ENCODE measurements around the gene GNB4. TPM values are rescaled to one million over a fixed set of nuclear protein-coding genes. Genes with fewer than 3 reads are reported as not detected.
A peak's percentile ranks its signal among the peaks of the same experiment; 100 is the strongest.

The GNB4 gene
- total RNA-seq: 10 to 100 TPM in 4 of 7 donors, 1 to 10 TPM in 3; 6.2 to 19.1 (median 11.6) TPM
- polyA plus RNA-seq: 10 to 100 TPM in 1 of 2 donors, 1 to 10 TPM in 1; 4.5 to 17.3 TPM
- long read RNA-seq, donor 1, full-length matches to known transcripts: 1 of 5 reads
- long read RNA-seq, donor 1, partial matches to known transcripts: 0 of 5 reads
- long read RNA-seq, donor 1, other reads (novel, unspliced or antisense): 4 of 5 reads
- long read RNA-seq, donor 2, full-length matches to known transcripts: 7 of 7 reads
- long read RNA-seq, donor 2, partial matches to known transcripts: 0 of 7 reads
- long read RNA-seq, donor 2, other reads (novel, unspliced or antisense): 0 of 7 reads
- long read RNA-seq, donor 3, full-length matches to known transcripts: 7 of 13 reads
- long read RNA-seq, donor 3, partial matches to known transcripts: 0 of 13 reads
- long read RNA-seq, donor 3, other reads (novel, unspliced or antisense): 6 of 13 reads

DNA sequence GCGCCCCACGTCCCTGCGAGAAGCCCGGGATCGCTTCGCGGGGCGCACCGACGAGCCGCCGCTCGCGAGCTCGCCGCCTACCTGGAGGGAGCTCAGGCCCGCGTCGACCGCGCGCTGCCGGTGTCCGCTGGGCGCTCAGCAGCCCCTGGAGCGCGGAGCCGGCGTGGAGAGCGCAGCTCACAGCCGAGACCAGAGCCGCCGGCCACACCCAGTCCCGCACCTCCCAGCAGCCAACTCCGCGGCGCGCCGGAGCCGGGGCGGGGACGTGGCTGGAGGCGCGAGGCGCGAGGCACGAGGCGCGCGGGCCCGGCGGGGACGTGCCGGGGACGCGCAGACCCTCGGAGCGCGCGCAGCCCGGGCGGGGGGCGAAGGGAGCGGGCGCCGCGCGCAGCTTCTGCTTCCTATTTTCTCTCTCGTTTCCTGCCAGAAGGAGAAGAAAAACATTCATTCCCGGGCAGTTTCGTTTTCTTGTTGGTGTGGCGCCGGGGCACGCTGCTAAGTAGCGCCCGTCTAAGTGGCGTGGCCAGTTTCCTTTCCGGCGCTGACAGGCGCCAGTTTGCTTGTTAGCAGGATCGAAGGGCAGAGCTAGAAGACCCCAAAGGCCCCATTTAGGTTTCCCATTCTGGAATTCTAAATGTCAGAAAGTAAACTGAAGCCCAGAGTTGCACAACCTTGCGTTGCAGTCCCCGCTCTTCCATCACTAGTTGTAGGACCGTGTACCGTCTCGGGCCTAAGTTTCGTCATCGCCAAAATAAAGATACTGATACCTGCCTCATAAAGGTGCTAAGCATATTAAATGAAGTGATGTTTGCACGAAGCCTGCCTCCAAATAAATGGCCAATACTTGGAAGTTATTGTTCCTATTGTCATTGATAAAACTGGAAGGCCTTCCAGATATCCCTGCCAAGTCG lies at the start of gene GNB4:
GNB4 (minus strand) TSS at position 206 of the 911 bp plus-strand sequence. CDS start 25,270 bp downstream, outside the sequence.
- 1 to 2% (median 2%) methylated on average over 45 to 90 of the region's 90 CpGs for WGBS, 3 donors
- intact Hi-C loops (cut with DNase I): loop anchor here in 1 of 4 donors (10.0 kb wide), 1 partner anchor 303 kb away; no protein-coding TSS in a partner anchor
- DNase-seq: peak; percentile 60 to 83 (median 73)
- no peaks in the 10 kb centered on the region for H3K36me3 ChIP-seq
- peaks cover 3% of the 10 kb centered on the region for H3K4me1 ChIP-seq (ENCODE audit: insufficient read depth)
- no peaks in the 10 kb centered on the region for H3K9me3 ChIP-seq
- peak within 1 kb of the TSS; percentile 74 to 90 for H3K27ac ChIP-seq
- H3K27me3 ChIP-seq: no peaks in the 10 kb centered on the region
- peak within 1 kb of the TSS; percentile 58 for H3K4me3 ChIP-seq
- TF ChIP-seq POLR2A (IDR thresholded peaks at IDR 0.05) (peak; percentile 16), EP300 (IDR thresholded peaks at IDR 0.05) (no peak)
- TF ChIP-seq, protein P1, sequence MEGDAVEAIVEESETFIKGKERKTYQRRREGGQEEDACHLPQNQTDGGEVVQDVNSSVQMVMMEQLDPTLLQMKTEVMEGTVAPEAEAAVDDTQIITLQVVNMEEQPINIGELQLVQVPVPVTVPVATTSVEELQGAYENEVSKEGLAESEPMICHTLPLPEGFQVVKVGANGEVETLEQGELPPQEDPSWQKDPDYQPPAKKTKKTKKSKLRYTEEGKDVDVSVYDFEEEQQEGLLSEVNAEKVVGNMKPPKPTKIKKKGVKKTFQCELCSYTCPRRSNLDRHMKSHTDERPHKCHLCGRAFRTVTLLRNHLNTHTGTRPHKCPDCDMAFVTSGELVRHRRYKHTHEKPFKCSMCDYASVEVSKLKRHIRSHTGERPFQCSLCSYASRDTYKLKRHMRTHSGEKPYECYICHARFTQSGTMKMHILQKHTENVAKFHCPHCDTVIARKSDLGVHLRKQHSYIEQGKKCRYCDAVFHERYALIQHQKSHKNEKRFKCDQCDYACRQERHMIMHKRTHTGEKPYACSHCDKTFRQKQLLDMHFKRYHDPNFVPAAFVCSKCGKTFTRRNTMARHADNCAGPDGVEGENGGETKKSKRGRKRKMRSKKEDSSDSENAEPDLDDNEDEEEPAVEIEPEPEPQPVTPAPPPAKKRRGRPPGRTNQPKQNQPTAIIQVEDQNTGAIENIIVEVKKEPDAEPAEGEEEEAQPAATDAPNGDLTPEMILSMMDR (IDR thresholded peaks at IDR 0.05): no peak

DNA sequence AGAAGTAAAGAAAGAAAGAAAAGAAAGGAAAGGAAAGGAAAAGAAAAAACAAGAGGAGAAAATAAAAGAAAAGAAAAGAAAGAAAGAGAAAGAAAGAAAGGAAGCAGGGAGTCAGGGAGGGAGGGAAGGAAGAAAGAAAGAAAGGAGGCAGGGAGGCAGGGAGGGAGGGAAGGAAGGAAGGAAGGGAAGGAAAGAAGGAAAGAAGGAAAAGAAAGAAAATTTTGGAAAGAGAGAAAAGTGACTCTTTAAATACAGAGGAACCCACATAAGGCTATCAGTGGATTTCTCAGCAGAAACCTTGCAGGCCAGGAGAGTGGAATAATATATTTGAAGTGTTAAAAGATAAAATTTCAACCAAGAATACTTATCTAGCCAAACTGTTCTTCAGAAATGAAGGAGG lies 44.2 kb upstream of the GNB4 start:
- Histone ChIP-seq H3K4me1 (ENCODE audit: insufficient read depth) (no peaks in the 10 kb centered on the region), H3K4me3 (no peak overlapping the region), H3K9me3 (peaks cover 0 to 6% of the 10 kb centered on the region in 2 donors), H3K36me3 (no peaks in the 10 kb centered on the region), H3K27ac (no peak overlapping the region), H3K27me3 (no peaks in the 10 kb centered on the region)
- intact Hi-C loops (cut with DNase I): no loop called here
- DNase-seq: no peak
- TF ChIP-seq, protein P1 (IDR thresholded peaks at IDR 0.05): no peak
- TF ChIP-seq EP300 (IDR thresholded peaks at IDR 0.05) (no peak), POLR2A (IDR thresholded peaks at IDR 0.05) (no peak)

DNA sequence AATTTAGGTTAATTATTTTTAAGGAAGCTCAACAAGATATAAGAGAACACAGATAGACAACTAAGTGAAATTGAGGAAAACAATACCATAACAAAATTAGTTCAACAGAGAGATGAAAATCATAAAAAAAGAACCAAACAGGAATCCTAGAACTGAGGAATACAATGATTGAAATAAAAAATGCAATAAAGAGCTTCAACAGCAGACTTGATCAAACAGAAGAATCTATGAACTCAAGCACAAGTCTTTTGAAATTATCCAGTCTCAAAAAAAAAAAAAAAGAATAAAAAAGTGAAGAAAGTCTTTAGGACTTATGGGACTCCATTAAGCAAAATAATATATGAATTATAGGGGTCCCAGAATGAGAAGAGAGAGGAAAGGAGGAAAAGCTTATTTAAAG lies 42.0 kb upstream of the GNB4 start:
- no peak for DNase-seq
- intact Hi-C loops (cut with DNase I): no loop called here
- H3K36me3 ChIP-seq: no peaks in the 10 kb centered on the region
- H3K4me3 ChIP-seq: no peak overlapping the region
- no peaks in the 10 kb centered on the region for H3K4me1 ChIP-seq (ENCODE audit: insufficient read depth)
- no peak overlapping the region for H3K27ac ChIP-seq
- H3K27me3 ChIP-seq: no peaks in the 10 kb centered on the region
- peaks cover 0 to 6% of the 10 kb centered on the region in 2 donors for H3K9me3 ChIP-seq
- no peak for TF ChIP-seq EP300 (IDR thresholded peaks at IDR 0.05)
- TF ChIP-seq, protein P1 (IDR thresholded peaks at IDR 0.05): no peak
- no peak for TF ChIP-seq POLR2A (IDR thresholded peaks at IDR 0.05)

DNA sequence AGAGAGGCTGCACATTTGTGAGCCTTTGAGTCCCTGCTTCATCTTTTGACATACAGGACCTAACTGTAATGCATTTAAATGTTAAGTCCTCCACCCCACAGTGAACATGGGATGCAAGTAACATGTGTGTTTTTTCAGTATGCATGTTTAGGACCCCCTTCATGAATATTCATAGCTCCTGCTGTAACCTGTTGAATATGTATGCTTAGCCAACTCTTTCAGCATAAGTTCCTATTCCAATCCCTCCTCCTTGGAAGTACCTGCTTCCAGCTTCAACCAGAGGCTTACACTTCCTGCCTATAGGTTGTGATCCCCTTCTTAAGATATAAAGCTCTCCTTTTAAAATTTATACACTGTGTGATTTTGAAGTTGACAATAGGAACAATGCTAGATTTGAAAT lies 36.9 kb upstream of the GNB4 start:
- Histone ChIP-seq H3K27ac (no peak overlapping the region), H3K4me1 (ENCODE audit: insufficient read depth) (no peaks in the 10 kb centered on the region), H3K27me3 (no peaks in the 10 kb centered on the region), H3K36me3 (no peaks in the 10 kb centered on the region), H3K9me3 (no peaks in the 10 kb centered on the region), H3K4me3 (no peak overlapping the region)
- DNase-seq: no peak
- TF ChIP-seq POLR2A (IDR thresholded peaks at IDR 0.05) (no peak), EP300 (IDR thresholded peaks at IDR 0.05) (no peak)
- TF ChIP-seq, protein P1 (IDR thresholded peaks at IDR 0.05): no peak
- intact Hi-C loops (cut with DNase I): loop anchor here in 1 of 4 donors (10.0 kb wide), 1 partner anchor 593 kb away; no protein-coding TSS in a partner anchor

Data from ovary (tissue), 10 donors.